Body of pancreas (tissue), 4 donors: ENCODE measurements around the gene C11orf71. TPM values are rescaled to one million over a fixed set of nuclear protein-coding genes. Genes with fewer than 3 reads are reported as not detected.

Source experiments
- ATAC-seq: fragments of 150-250 bp; one replicate; pipeline ENCODE4 v1.9.1; 2016
- DNase-seq, 4 donors: peaks; one replicate each; pipeline ENCODE4 v3.0.0-alpha.2; 2019
- H3K27ac ChIP-seq, 4 donors: fragments of 200-600 bp; sonication (generic); 1 replicate in 3 of 4; 2 replicates in 1 of 4; pipeline versions ENCODE4 v1.5.1 to v1.6.1; 2016 to 2019; ENCODE audit warnings: mild to moderate bottlenecking in 1 of 4, mixed read lengths in 1 of 4, moderate library complexity in 1 of 4
- H3K27me3 ChIP-seq, 2 donors: fragments of 200-600 bp; sonication (generic); one replicate each; pipeline ENCODE4 v1.6.0; 2016; ENCODE audit warnings: mild to moderate bottlenecking in 1 of 2
- H3K36me3 ChIP-seq, 2 donors: fragments of 200-600 bp; sonication (generic); replicated peaks in 1 of 2; 2 replicates each; pipeline ENCODE4 v1.5.1; 2016; ENCODE audit warnings: low read depth in 2 of 2; ENCODE audit not compliant: insufficient read depth in 1 of 2
- H3K4me1 ChIP-seq: fragments of 200-600 bp; sonication (generic); one replicate; pipeline ENCODE4 v1.6.0; 2016
- H3K4me3 ChIP-seq, 2 donors: fragments of 200-600 bp; sonication (generic); 1 replicate in 1 of 2; 2 replicates in 1 of 2; pipeline ENCODE4 v1.5.1; 2016 to 2019
- H3K9me3 ChIP-seq, 3 donors: fragments of 200-600 bp; sonication (generic); 1 replicate in 2 of 3; 2 replicates in 1 of 3; pipeline ENCODE4 v1.5.1; 2016
- POLR2A ChIP-seq, 3 donors: fragments of 450-650 bp; IDR thresholded peaks; one replicate each; pipeline ENCODE4 v1.6.1; 2016; ENCODE audit warnings: antibody characterized with exemption in 3 of 3, mild to moderate bottlenecking in 2 of 3
- WGBS, 2 donors: methylation state at CpG; one replicate each; pipeline ENCODE4 v1.1.5; 2017; 5-methylcytosine and 5-hydroxymethylcytosine counted together
- intact Hi-C: fragments of 100-400 bp; cut with DNase I; formaldehyde crosslinking; loops from one replicate; pipeline ENCODE4 v1.15.1; 2023
- total RNA-seq, 2 donors: library from RNA; depleted of rRNA; stranded (reverse); fragments of >200 nt; gene quantifications; one replicate each; pipeline ENCODE4 v1.1.0, GENCODE V29; 2016
- TF ChIP-seq, protein P1 (sequence below), 7 experiments: fragments of 450-650 bp in 4 of 7; fragments of 200-600 bp in 3 of 7; sonication (generic) in 3 of 7; IDR thresholded peaks; one replicate each; pipeline ENCODE4 v1.5.1; 2016 to 2019; ENCODE audit warnings: antibody characterized with exemption in 7 of 7

Gene C11orf71
- total RNA-seq, 2 donors from 2014 or later = 5.4 to 8.2 TPM

GRCh38 chr11:114398303-114398920 is 1.9 kb downstream of the C11orf71 start:
- Histone ChIP-seq H3K4me1 (peaks cover 31% of the 10 kb centered on the region), H3K27me3 (no peaks in the 10 kb centered on the region), H3K27ac (no peak overlapping the region), H3K36me3 (no peaks in the 10 kb centered on the region), H3K9me3 (peaks cover 0 to 3% (median 0%) of the 10 kb centered on the region in 3 donors), H3K4me3 (no peak overlapping the region)
- WGBS, 2 donors = 46 to 49% methylated on average over 4 of the region's 4 CpGs
- no peak for TF ChIP-seq POLR2A (IDR thresholded peaks at IDR 0.05)
- TF ChIP-seq, protein P1, sequence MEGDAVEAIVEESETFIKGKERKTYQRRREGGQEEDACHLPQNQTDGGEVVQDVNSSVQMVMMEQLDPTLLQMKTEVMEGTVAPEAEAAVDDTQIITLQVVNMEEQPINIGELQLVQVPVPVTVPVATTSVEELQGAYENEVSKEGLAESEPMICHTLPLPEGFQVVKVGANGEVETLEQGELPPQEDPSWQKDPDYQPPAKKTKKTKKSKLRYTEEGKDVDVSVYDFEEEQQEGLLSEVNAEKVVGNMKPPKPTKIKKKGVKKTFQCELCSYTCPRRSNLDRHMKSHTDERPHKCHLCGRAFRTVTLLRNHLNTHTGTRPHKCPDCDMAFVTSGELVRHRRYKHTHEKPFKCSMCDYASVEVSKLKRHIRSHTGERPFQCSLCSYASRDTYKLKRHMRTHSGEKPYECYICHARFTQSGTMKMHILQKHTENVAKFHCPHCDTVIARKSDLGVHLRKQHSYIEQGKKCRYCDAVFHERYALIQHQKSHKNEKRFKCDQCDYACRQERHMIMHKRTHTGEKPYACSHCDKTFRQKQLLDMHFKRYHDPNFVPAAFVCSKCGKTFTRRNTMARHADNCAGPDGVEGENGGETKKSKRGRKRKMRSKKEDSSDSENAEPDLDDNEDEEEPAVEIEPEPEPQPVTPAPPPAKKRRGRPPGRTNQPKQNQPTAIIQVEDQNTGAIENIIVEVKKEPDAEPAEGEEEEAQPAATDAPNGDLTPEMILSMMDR (IDR thresholded peaks at IDR 0.05) = no peak
- ATAC-seq = no peak
- intact Hi-C loops = no loop called here
- DNase-seq = no peak

DNA sequence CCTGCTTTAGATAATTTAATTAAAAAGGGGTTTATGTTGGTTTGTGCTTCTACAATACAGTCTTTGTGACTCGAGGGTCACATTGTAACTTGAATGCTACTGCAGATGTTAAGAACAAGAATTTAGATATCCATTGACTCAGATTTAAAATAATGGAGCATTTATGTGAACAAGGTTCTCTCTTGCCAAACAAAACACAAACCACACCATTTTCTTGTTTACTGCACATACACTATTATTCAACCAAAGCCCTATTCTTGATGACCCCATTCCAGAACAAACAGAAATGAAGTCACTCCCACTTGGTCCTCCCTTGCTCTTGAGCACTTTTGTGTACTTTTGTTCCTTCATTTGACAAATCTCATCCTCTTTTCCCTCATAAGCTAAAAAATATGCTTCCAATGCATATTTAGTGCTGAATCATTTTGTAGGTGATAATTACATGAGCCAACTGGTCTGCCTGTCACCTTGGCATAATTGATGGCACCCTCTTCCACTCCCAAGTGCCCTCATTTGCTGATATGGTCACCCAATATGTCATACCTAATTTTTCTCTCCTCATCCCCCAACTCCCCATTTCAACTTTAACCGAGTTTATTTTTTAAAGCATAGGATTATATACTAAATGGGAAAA is 2.8 kb downstream of the C11orf71 start:
- no peaks in the 10 kb centered on the region for H3K36me3 ChIP-seq
- H3K9me3 ChIP-seq = peaks cover 0 to 3% (median 0%) of the 10 kb centered on the region in 3 donors
- TF ChIP-seq, protein P1 (IDR thresholded peaks at IDR 0.05) = no peak
- peaks cover 21% of the 10 kb centered on the region for H3K4me1 ChIP-seq
- DNase-seq = no peak
- WGBS, 2 donors = 79 to 88% methylated on average over 2 of the region's 2 CpGs
- intact Hi-C loops = no loop called here
- ATAC-seq = no peak
- H3K4me3 ChIP-seq = no peak overlapping the region
- H3K27me3 ChIP-seq = no peaks in the 10 kb centered on the region
- H3K27ac ChIP-seq = no peak overlapping the region

- Histone ChIP-seq H3K4me3 (no peak overlapping the region), H3K27ac (no peak overlapping the region), H3K9me3 (peaks cover 0 to 3% (median 0%) of the 10 kb centered on the region in 3 donors), H3K27me3 (no peaks in the 10 kb centered on the region), H3K4me1 (peaks cover 21% of the 10 kb centered on the region), H3K36me3 (no peaks in the 10 kb centered on the region)
- no peak for ATAC-seq
- intact Hi-C loops = no loop called here
- TF ChIP-seq, protein P1 (IDR thresholded peaks at IDR 0.05) = no peak
- TF ChIP-seq POLR2A (IDR thresholded peaks at IDR 0.05) = no peak
- no peak for DNase-seq
Measured at GRCh38 chr11:114396916-114397315, 3.4 kb downstream of the C11orf71 start.

DNA sequence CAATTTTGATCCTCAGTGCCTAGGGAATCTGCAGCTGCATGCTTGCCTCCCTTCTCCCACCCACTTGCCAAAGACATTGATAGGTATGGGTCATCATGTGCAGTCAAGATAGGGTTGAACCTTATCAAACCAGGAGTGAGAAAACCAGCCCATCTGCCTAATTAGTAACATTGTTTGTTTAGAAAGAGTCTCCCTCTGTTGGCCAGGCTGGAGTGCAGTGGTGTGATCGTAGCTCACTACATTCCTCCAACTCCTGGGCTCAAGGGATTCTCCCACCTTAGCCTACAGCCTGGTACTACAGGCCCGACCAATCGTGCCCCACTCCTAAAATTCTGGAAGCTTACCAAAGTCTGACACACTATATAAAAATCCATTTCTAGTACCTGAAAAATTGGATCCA is 4.6 kb downstream of the C11orf71 start:
- no peak for DNase-seq
- Histone ChIP-seq H3K4me1 (peaks cover 21% of the 10 kb centered on the region), H3K36me3 (no peaks in the 10 kb centered on the region), H3K9me3 (peaks cover 0 to 3% (median 0%) of the 10 kb centered on the region in 3 donors), H3K4me3 (no peak overlapping the region), H3K27ac (no peak overlapping the region), H3K27me3 (no peaks in the 10 kb centered on the region)
- TF ChIP-seq POLR2A (IDR thresholded peaks at IDR 0.05) = no peak
- ATAC-seq = no peak
- intact Hi-C loops = no loop called here
- 33 to 45% methylated on average over 3 of the region's 3 CpGs for WGBS, 2 donors

- Histone ChIP-seq H3K36me3 (no peaks in the 10 kb centered on the region), H3K4me1 (peaks cover 7% of the 10 kb centered on the region), H3K9me3 (peaks cover 0 to 3% (median 0%) of the 10 kb centered on the region in 3 donors), H3K4me3 (no peak overlapping the region), H3K27me3 (no peaks in the 10 kb centered on the region), H3K27ac (no peak overlapping the region)
- intact Hi-C loops = no loop called here
- ATAC-seq (no peak), DNase-seq (no peak)
- WGBS, 2 donors = 66 to 69% methylated on average over 4 of the region's 4 CpGs
- TF ChIP-seq, protein P1 (IDR thresholded peaks at IDR 0.05) = no peak
- no peak for TF ChIP-seq POLR2A (IDR thresholded peaks at IDR 0.05)
Measured at GRCh38 chr11:114392735-114393667, 7.3 kb downstream of the C11orf71 start.
